ENCODE data around the gene TMEM130.

The TMEM130 gene

GRCh38 chr7:98837630-98837972 is 32.2 kb downstream of the TMEM130 start:
- no peak overlapping the region for H3K27ac Mint-ChIP-seq
- peaks cover 6% of the 10 kb centered on the region for H3K27me3 Mint-ChIP-seq
- no peaks in the 10 kb centered on the region for H3K36me3 Mint-ChIP-seq
- H3K4me1 Mint-ChIP-seq, result no peaks in the 10 kb centered on the region
- no peaks in the 10 kb centered on the region for H3K9me3 Mint-ChIP-seq
- no peak overlapping the region for H3K4me3 Mint-ChIP-seq

GRCh38 chr7:98836811-98837629 is 32.8 kb downstream of the TMEM130 start:
- Mint-ChIP-seq H3K4me3 (no peak overlapping the region), H3K4me1 (no peaks in the 10 kb centered on the region), H3K27me3 (peaks cover 6% of the 10 kb centered on the region), H3K9me3 (no peaks in the 10 kb centered on the region), H3K36me3 (no peaks in the 10 kb centered on the region), H3K27ac (no peak overlapping the region)

- H3K27ac Mint-ChIP-seq, result no peak overlapping the region
- peaks cover 4% of the 10 kb centered on the region for H3K27me3 Mint-ChIP-seq
- H3K9me3 Mint-ChIP-seq, result no peaks in the 10 kb centered on the region
- H3K4me1 Mint-ChIP-seq, result no peaks in the 10 kb centered on the region
- H3K4me3 Mint-ChIP-seq, result no peak overlapping the region
- no peaks in the 10 kb centered on the region for H3K36me3 Mint-ChIP-seq
Observed at GRCh38 chr7:98834949-98835348, 34.9 kb downstream of the TMEM130 start.

GRCh38 chr7:98833022-98833421 is 36.8 kb downstream of the TMEM130 start:
- Mint-ChIP-seq H3K36me3 (no peaks in the 10 kb centered on the region), H3K9me3 (no peaks in the 10 kb centered on the region), H3K4me1 (no peaks in the 10 kb centered on the region), H3K4me3 (no peak overlapping the region), H3K27me3 (peaks cover 2% of the 10 kb centered on the region), H3K27ac (no peak overlapping the region)

- Mint-ChIP-seq H3K9me3 (no peaks in the 10 kb centered on the region), H3K4me3 (no peak overlapping the region), H3K27me3 (peaks cover 3% of the 10 kb centered on the region), H3K4me1 (no peaks in the 10 kb centered on the region), H3K27ac (no peak overlapping the region), H3K36me3 (no peaks in the 10 kb centered on the region)
Observed at GRCh38 chr7:98831641-98832221, 38.1 kb downstream of the TMEM130 start.

GRCh38 chr7:98830972-98831548 is 38.8 kb downstream of the TMEM130 start:
- H3K36me3 Mint-ChIP-seq, result no peaks in the 10 kb centered on the region
- no peak overlapping the region for H3K27ac Mint-ChIP-seq
- H3K9me3 Mint-ChIP-seq, result no peaks in the 10 kb centered on the region
- no peak overlapping the region for H3K4me3 Mint-ChIP-seq
- peaks cover 3% of the 10 kb centered on the region for H3K27me3 Mint-ChIP-seq
- no peaks in the 10 kb centered on the region for H3K4me1 Mint-ChIP-seq

- no peaks in the 10 kb centered on the region for H3K4me1 Mint-ChIP-seq
Observed at GRCh38 chr7:98828368-98828767, 41.4 kb downstream of the TMEM130 start.

GRCh38 chr7:98827258-98827657 is 42.6 kb downstream of the TMEM130 start:
- Mint-ChIP-seq H3K36me3 (no peaks in the 10 kb centered on the region), H3K27ac (no peak overlapping the region), H3K27me3 (peaks cover 5% of the 10 kb centered on the region), H3K4me1 (no peaks in the 10 kb centered on the region), H3K4me3 (no peak overlapping the region), H3K9me3 (no peaks in the 10 kb centered on the region)

More at GRCh38 chr7:98828368-98828767, 41.4 kb downstream of the TMEM130 start:
- Mint-ChIP-seq H3K4me3 (no peak overlapping the region), H3K36me3 (no peaks in the 10 kb centered on the region), H3K27ac (no peak overlapping the region), H3K27me3 (peaks cover 7% of the 10 kb centered on the region), H3K9me3 (no peaks in the 10 kb centered on the region)

GRCh38 chr7:98826811-98827231 is 43.0 kb downstream of the TMEM130 start:
- Mint-ChIP-seq H3K4me1 (no peaks in the 10 kb centered on the region), H3K36me3 (no peaks in the 10 kb centered on the region), H3K27ac (no peak overlapping the region), H3K4me3 (no peak overlapping the region), H3K9me3 (no peaks in the 10 kb centered on the region), H3K27me3 (peaks cover 5% of the 10 kb centered on the region)

GRCh38 chr7:98826387-98826786 is 43.4 kb downstream of the TMEM130 start:
- Mint-ChIP-seq H3K9me3 (no peaks in the 10 kb centered on the region), H3K27me3 (peaks cover 5% of the 10 kb centered on the region), H3K27ac (no peak overlapping the region), H3K36me3 (no peaks in the 10 kb centered on the region), H3K4me3 (no peak overlapping the region), H3K4me1 (no peaks in the 10 kb centered on the region)

GRCh38 chr7:98823226-98823625 is 46.6 kb downstream of the TMEM130 start:
- H3K27ac Mint-ChIP-seq, result no peak overlapping the region
- H3K27me3 Mint-ChIP-seq, result peaks cover 7% of the 10 kb centered on the region
- no peaks in the 10 kb centered on the region for H3K4me1 Mint-ChIP-seq
- no peaks in the 10 kb centered on the region for H3K36me3 Mint-ChIP-seq
- H3K4me3 Mint-ChIP-seq, result no peak overlapping the region
- H3K9me3 Mint-ChIP-seq, result no peaks in the 10 kb centered on the region

- Mint-ChIP-seq H3K36me3 (no peaks in the 10 kb centered on the region), H3K4me1 (no peaks in the 10 kb centered on the region), H3K9me3 (no peaks in the 10 kb centered on the region), H3K27ac (no peak overlapping the region), H3K27me3 (peaks cover 7% of the 10 kb centered on the region), H3K4me3 (no peak overlapping the region)
Observed at GRCh38 chr7:98821348-98821747, 48.5 kb downstream of the TMEM130 start.

- no peak overlapping the region for H3K27ac Mint-ChIP-seq
- no peaks in the 10 kb centered on the region for H3K36me3 Mint-ChIP-seq
- no peaks in the 10 kb centered on the region for H3K9me3 Mint-ChIP-seq
- no peak overlapping the region for H3K4me3 Mint-ChIP-seq
- H3K27me3 Mint-ChIP-seq, result peaks cover 3% of the 10 kb centered on the region
- no peaks in the 10 kb centered on the region for H3K4me1 Mint-ChIP-seq
Observed at GRCh38 chr7:98816967-98817710, 52.7 kb downstream of the TMEM130 start.

- H3K27me3 Mint-ChIP-seq, result peaks cover 3% of the 10 kb centered on the region
- no peak overlapping the region for H3K27ac Mint-ChIP-seq
- H3K36me3 Mint-ChIP-seq, result no peaks in the 10 kb centered on the region
- no peaks in the 10 kb centered on the region for H3K4me1 Mint-ChIP-seq
- H3K9me3 Mint-ChIP-seq, result no peaks in the 10 kb centered on the region
- no peak overlapping the region for H3K4me3 Mint-ChIP-seq
Observed at GRCh38 chr7:98816241-98816640, 53.6 kb downstream of the TMEM130 start.

- H3K9me3 Mint-ChIP-seq, result no peaks in the 10 kb centered on the region
- H3K27ac Mint-ChIP-seq, result no peak overlapping the region
Observed at GRCh38 chr7:98815313-98815712, 54.5 kb downstream of the TMEM130 start.

GRCh38 chr7:98811299-98811698 is 58.5 kb downstream of the TMEM130 start:
- H3K4me3 Mint-ChIP-seq, result no peak overlapping the region
- H3K27ac Mint-ChIP-seq, result no peak overlapping the region
- H3K27me3 Mint-ChIP-seq, result no peaks in the 10 kb centered on the region
- H3K4me1 Mint-ChIP-seq, result no peaks in the 10 kb centered on the region
- no peaks in the 10 kb centered on the region for H3K36me3 Mint-ChIP-seq
- H3K9me3 Mint-ChIP-seq, result no peaks in the 10 kb centered on the region

More at GRCh38 chr7:98815313-98815712, 54.5 kb downstream of the TMEM130 start:
- H3K36me3 Mint-ChIP-seq, result no peaks in the 10 kb centered on the region
- no peak overlapping the region for H3K4me3 Mint-ChIP-seq
- peaks cover 1% of the 10 kb centered on the region for H3K27me3 Mint-ChIP-seq
- H3K4me1 Mint-ChIP-seq, result no peaks in the 10 kb centered on the region
